HCT116 (cell line): ENCODE data around the gene SNRPA1. TPM values are rescaled to one million over a fixed set of nuclear protein-coding genes. Genes with fewer than 3 reads are reported as not detected.
A peak's percentile ranks its signal among the peaks of the same experiment; 100 is the strongest.

Experiments used
- ATAC-seq: fragments of 200-7000 bp; cut with Tn5 transposase; 2 replicates; pipeline ENCODE4 v1.9.1; 2020; ENCODE audit warnings: mild to moderate bottlenecking, moderate library complexity
- BruUV-seq: library from RNA; stranded (reverse); fragments of 400-500 nt; replicated peaks from 2 replicates; lab custom pipeline; 2021; lab: Mats Ljungman, UMichigan
- CTCF ChIA-PET: fragments of 300-600 bp; sonication (Branson Sonifier 250); formaldehyde crosslinking; loops from one replicate; lab custom pipeline; 2021; ENCODE audit warnings: antibody characterized with exemption; lab: Charles Lee
- POLR2A ChIA-PET: fragments of 300-600, 350-600 bp; sonication (Branson Sonifier 250); formaldehyde crosslinking; loops from one replicate; lab custom pipeline; 2021; ENCODE audit warnings: antibody characterized with exemption; lab: Charles Lee
- RAD21 ChIA-PET, 2 experiments: fragments of 300-600 bp; sonication (Branson Sonifier 250); formaldehyde crosslinking; loops; one replicate each; lab custom pipeline; 2023; ENCODE audit warnings: low total read pairs in 2 of 2; ENCODE audit not compliant: uncharacterized antibody in 2 of 2, unreplicated experiment in 2 of 2, low non-redundant PET in 1 of 2; lab: Charles Lee
- DNase-seq: peaks from one replicate; pipeline ENCODE4 v3.0.0-alpha.2; 2010; ENCODE audit warnings: low read depth, low spot score
- H2AFZ ChIP-seq: fragments of 200-600 bp; shearing (Covaris generic), sonication (generic); 2 replicates; pipeline ENCODE4 v1.6.1; 2017; ENCODE audit warnings: low read depth, mixed run types, mixed read lengths, antibody characterized with exemption, low read length; ENCODE audit not compliant: poor library complexity, severe bottlenecking
- H3K27ac ChIP-seq: 2 replicates; pipeline ENCODE4 v1.5.1; 2012; ENCODE audit warnings: low read depth, low read length
- H3K27me3 ChIP-seq: fragments of 200-600 bp; sonication (generic); 2 replicates; pipeline ENCODE4 v1.6.1; 2016; ENCODE audit warnings: mixed run types, low read length, mixed read lengths; ENCODE audit not compliant: insufficient read depth
- H3K36me3 ChIP-seq, 2 experiments: fragments of 200-500 bp in 1 of 2; fragments of 200-600 bp in 1 of 2; sonication (Bioruptor generic) in 1 of 2; sonication (generic) in 1 of 2; 2 replicates each; pipeline versions ENCODE4 v1.5.1 to v1.6.1; 2014 to 2016; ENCODE audit warnings: low read length in 2 of 2, inconsistent platforms in 1 of 2, mixed read lengths in 1 of 2, mixed run types in 1 of 2; ENCODE audit not compliant: insufficient read depth in 2 of 2, control insufficient read depth in 1 of 2
- H3K4me1 ChIP-seq, 2 experiments: fragments of 200-600 bp in 1 of 2; sonication (generic) in 1 of 2; 2 replicates each; pipeline versions ENCODE4 v1.5.1 to v1.6.1; 2012 to 2017; ENCODE audit warnings: low read length in 2 of 2, inconsistent platforms in 1 of 2, mild to moderate bottlenecking in 1 of 2, mixed read lengths in 1 of 2, mixed run types in 1 of 2, moderate library complexity in 1 of 2; ENCODE audit not compliant: insufficient read depth in 2 of 2, control insufficient read depth in 1 of 2
- H3K4me2 ChIP-seq: fragments of 200-600 bp; sonication (generic); 2 replicates; pipeline ENCODE4 v1.6.1; 2017; ENCODE audit warnings: mixed run types, low read length, mixed read lengths
- H3K4me3 ChIP-seq, 2 experiments: fragments of 200-600 bp in 1 of 2; sonication (generic) in 1 of 2; replicated peaks in 1 of 2; 2 replicates each; pipeline ENCODE4 v1.5.1; 2011 to 2016; ENCODE audit warnings: low read length in 2 of 2, control low read depth in 1 of 2, low read depth in 1 of 2, mild to moderate bottlenecking in 1 of 2, mixed read lengths in 1 of 2, mixed run types in 1 of 2
- H3K79me2 ChIP-seq: fragments of 200-600 bp; sonication (generic); 2 replicates; pipeline ENCODE4 v1.6.1; 2017; ENCODE audit warnings: mild to moderate bottlenecking, mixed run types, low read length, moderate library complexity, mixed read lengths; ENCODE audit not compliant: insufficient read depth
- H3K9ac ChIP-seq: fragments of 200-600 bp; sonication (generic); 2 replicates; pipeline ENCODE4 v1.6.1; 2016; ENCODE audit warnings: low read length, mixed read lengths
- H3K9me2 ChIP-seq: fragments of 200-600 bp; sonication (generic), shearing (Covaris generic); 2 replicates; pipeline ENCODE4 v1.6.1; 2017; ENCODE audit warnings: mixed run types, mild to moderate bottlenecking, moderate library complexity; ENCODE audit not compliant: insufficient read depth
- H3K9me3 ChIP-seq, 2 experiments: fragments of 200-500 bp in 1 of 2; fragments of 200-600 bp in 1 of 2; sonication (Bioruptor generic) in 1 of 2; sonication (generic) in 1 of 2; 2 replicates each; pipeline ENCODE4 v1.6.1; 2014 to 2017; ENCODE audit warnings: low read length in 2 of 2, mixed read lengths in 2 of 2, inconsistent platforms in 1 of 2, low read depth in 1 of 2, mild to moderate bottlenecking in 1 of 2, mixed run types in 1 of 2, moderate library complexity in 1 of 2; ENCODE audit not compliant: control insufficient read depth in 1 of 2, insufficient read depth in 1 of 2
- H4K20me1 ChIP-seq: fragments of 200-600 bp; sonication (generic), shearing (Covaris generic); 2 replicates; pipeline ENCODE4 v1.6.1; 2017; ENCODE audit warnings: mixed run types, mild to moderate bottlenecking, moderate library complexity; ENCODE audit not compliant: insufficient read depth
- CBX3 ChIP-seq: IDR thresholded peaks from 2 replicates; pipeline ENCODE4 v1.6.1; 2012; ENCODE audit warnings: low read depth
- CTCF ChIP-seq, 3 experiments: fragments of 200-600 bp in 1 of 3; sonication (generic) in 1 of 3; IDR thresholded peaks in 2 of 3; conservative IDR thresholded peaks in 1 of 3; 2 replicates each; pipeline ENCODE4 v1.5.1; 2012 to 2017; ENCODE audit warnings: low read depth in 2 of 3, low read length in 2 of 3, antibody characterized with exemption in 1 of 3, borderline replicate concordance in 1 of 3, control low read depth in 1 of 3, mild to moderate bottlenecking in 1 of 3, mixed read lengths in 1 of 3, mixed run types in 1 of 3, moderate library complexity in 1 of 3; ENCODE audit not compliant: insufficient read depth in 1 of 3
- EZH2phosphoT487 ChIP-seq: fragments of 200-600 bp; IDR thresholded peaks from 2 replicates; pipeline ENCODE4 v1.6.1; 2018; ENCODE audit warnings: antibody characterized with exemption, borderline replicate concordance
- POLR2AphosphoS5 ChIP-seq: IDR thresholded peaks from 2 replicates; pipeline ENCODE4 v1.6.1; 2011; ENCODE audit warnings: mild to moderate bottlenecking, low read depth, low read length, moderate library complexity
- RAD21 ChIP-seq: IDR thresholded peaks from 2 replicates; pipeline ENCODE4 v1.6.1; 2012; ENCODE audit warnings: low read depth, mild to moderate bottlenecking
- SIN3A ChIP-seq: IDR thresholded peaks from 2 replicates; pipeline ENCODE4 v1.6.1; 2012; ENCODE audit warnings: low read depth
- intact Hi-C: fragments of 100-400 bp; cut with micrococcal nuclease; formaldehyde crosslinking; loops from 2 replicates; pipeline ENCODE4 v1.10.0; 2022
- total RNA-seq: library from RNA; stranded (reverse); gene quantifications from one replicate; pipeline ENCODE4 v1.2.1, GENCODE V29; 2021; ENCODE audit not compliant: unreplicated experiment
- TF ChIP-seq, protein P1 (sequence below): IDR thresholded peaks from 2 replicates; pipeline ENCODE4 v1.6.1; 2012

SNRPA1 gene
- total RNA-seq, 1 experiment from 2014 or later = 104 TPM

- Histone ChIP-seq H3K9me3 (no peaks in the 10 kb centered on the region), H3K79me2 (peaks cover 32% of the 10 kb centered on the region)
Observed at GRCh38 chr15:101272584-101272983, 22.5 kb downstream of the SNRPA1 start.

DNA sequence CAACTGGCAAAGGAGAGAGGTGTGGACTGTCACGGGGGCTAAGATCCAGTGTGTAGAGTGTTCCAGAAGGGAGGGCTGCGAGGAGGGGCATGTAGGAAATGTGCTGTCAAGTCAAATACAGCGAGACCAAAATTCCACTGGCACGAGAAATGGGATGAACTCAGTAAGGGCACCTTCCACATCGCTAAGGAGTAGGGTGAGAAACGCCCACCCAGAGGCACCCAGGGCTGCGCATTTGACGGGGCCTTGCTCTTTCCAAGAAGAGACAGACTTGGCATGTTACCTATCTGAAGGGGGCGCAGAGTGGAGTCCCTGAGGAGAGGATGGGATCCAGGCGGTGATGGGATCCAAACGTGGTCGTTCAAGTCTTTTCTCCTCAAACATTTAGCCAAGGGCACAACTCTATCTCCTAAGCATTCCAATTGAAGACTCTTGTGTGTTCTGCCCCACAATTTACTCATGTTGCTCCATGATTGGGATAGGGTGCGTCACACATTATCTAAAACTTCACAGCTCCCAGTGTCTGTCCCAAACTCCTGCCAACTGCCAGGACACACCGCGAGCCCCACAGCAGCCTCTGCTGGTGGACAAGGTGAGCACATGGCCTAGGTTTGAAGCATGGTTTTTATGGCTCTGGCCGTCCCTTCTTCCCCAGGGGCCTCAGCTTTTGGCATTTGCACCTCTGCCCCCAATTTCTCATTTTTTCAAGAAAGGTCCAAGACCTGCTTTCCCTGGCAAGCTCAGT is 25.4 kb downstream of the SNRPA1 start:
- Histone ChIP-seq H3K4me1 (no peaks in the 10 kb centered on the region), H3K9me3 (no peaks in the 10 kb centered on the region), H3K27ac (no peak overlapping the region), H2AFZ (no peak overlapping the region), H3K79me2 (peaks cover 7% of the 10 kb centered on the region; the same call in 1 of the 2 replicates), H3K27me3 (no peaks in the 10 kb centered on the region), H3K4me3 (no peak overlapping the region), H4K20me1 (no peaks in the 10 kb centered on the region), H3K36me3 (peaks cover 34 to 47% of the 10 kb centered on the region in 2 experiments), H3K4me2 (no peak overlapping the region), H3K9ac (no peak overlapping the region), H3K9me2 (no peaks in the 10 kb centered on the region)
- POLR2A ChIA-PET = no interaction called here
- no peak for DNase-seq
- RAD21 ChIA-PET = interaction anchor here in 1 of 2 experiments (0.6 kb wide), 1 partner anchor 385 kb away, joined by 4 read pairs; no protein-coding TSS in a partner anchor
- CTCF ChIA-PET = interaction anchor here (0.6 kb wide), 1 partner anchor 370 kb away, joined by 3 read pairs; no protein-coding TSS in a partner anchor
- TF ChIP-seq, protein P1, sequence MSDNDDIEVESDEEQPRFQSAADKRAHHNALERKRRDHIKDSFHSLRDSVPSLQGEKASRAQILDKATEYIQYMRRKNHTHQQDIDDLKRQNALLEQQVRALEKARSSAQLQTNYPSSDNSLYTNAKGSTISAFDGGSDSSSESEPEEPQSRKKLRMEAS = peak; percentile 73
- TF ChIP-seq CTCF (IDR thresholded peaks at IDR 0.05 in 2 of 3, conservative IDR thresholded peaks at IDR 0.05 in 1 of 3; ENCODE audit: borderline replicate concordance in 1 of 3, insufficient read depth in 1 of 3, low read depth in 2 of 3, low read length in 2 of 3) (peak; percentile 16 to 71 (median 61); a peak in 4 of 6 replicates), SIN3A (no peak), RAD21 (peak; percentile 28; the same call in 1 of the 2 replicates)
- no TSS peak for BruUV-seq
- intact Hi-C loops = no loop called here
- peak; percentile 81 for ATAC-seq

More at GRCh38 chr15:101272584-101272983, 22.5 kb downstream of the SNRPA1 start:
- Histone ChIP-seq H3K27me3 (no peaks in the 10 kb centered on the region), H3K27ac (no peak overlapping the region), H3K9me2 (no peaks in the 10 kb centered on the region), H3K36me3 (peaks cover 37 to 55% of the 10 kb centered on the region in 2 experiments), H3K4me1 (peaks cover 2 to 6% of the 10 kb centered on the region in 2 experiments; a peak in 3 of 4 replicates), H4K20me1 (no peaks in the 10 kb centered on the region), H3K9ac (no peak overlapping the region), H3K4me3 (no peak overlapping the region), H3K4me2 (no peak overlapping the region), H2AFZ (no peak overlapping the region)
- ATAC-seq = no peak
- intact Hi-C loops = no loop called here
- ChIA-PET RAD21 (no interaction called here), POLR2A (no interaction called here), CTCF (interaction anchor here (0.7 kb wide), 1 partner anchor 16 kb away, joined by 3 read pairs; no protein-coding TSS in a partner anchor)
- no TSS peak for BruUV-seq
- no peak for TF ChIP-seq CBX3
- no peak for TF ChIP-seq EZH2phosphoT487
- TF ChIP-seq SIN3A = no peak
- TF ChIP-seq POLR2AphosphoS5 = no peak
- DNase-seq = no peak
